DOHH2 (cell line): ENCODE measurements around the gene FYCO1.

Source experiments
- H3F3A ChIP-seq: fragments of 200-600 bp; sonication (generic), shearing (Covaris generic); 2 replicates; pipeline ENCODE4 v1.6.0; 2016; ENCODE audit warnings: antibody characterized with exemption, mild to moderate bottlenecking; ENCODE audit not compliant: control insufficient read depth, insufficient read depth
- H3K27ac ChIP-seq: fragments of 200-600 bp; sonication (generic); 2 replicates; pipeline ENCODE4 v1.5.1; 2014; ENCODE audit warnings: low read depth, mild to moderate bottlenecking, low read length, moderate library complexity
- H3K27me3 ChIP-seq: fragments of 200-600 bp; sonication (generic); 2 replicates; pipeline ENCODE4 v1.6.1; 2014; ENCODE audit warnings: mild to moderate bottlenecking, low read length, mixed read lengths; ENCODE audit not compliant: control insufficient read depth
- H3K36me3 ChIP-seq: fragments of 200-600 bp; sonication (generic); 2 replicates; pipeline ENCODE4 v1.6.1; 2014; ENCODE audit warnings: mild to moderate bottlenecking, low read length, moderate library complexity, mixed read lengths; ENCODE audit not compliant: control insufficient read depth
- H3K4me1 ChIP-seq: fragments of 200-600 bp; sonication (generic); 2 replicates; pipeline ENCODE4 v1.6.1; 2014; ENCODE audit warnings: mild to moderate bottlenecking, low read length, mixed read lengths; ENCODE audit not compliant: control insufficient read depth
- H3K4me2 ChIP-seq: fragments of 200-600 bp; sonication (generic); 2 replicates; pipeline ENCODE4 v1.6.0; 2014; ENCODE audit warnings: mild to moderate bottlenecking, low read length, moderate library complexity
- H3K4me3 ChIP-seq: fragments of 200-600 bp; sonication (generic); 2 replicates; pipeline ENCODE4 v1.5.1; 2014; ENCODE audit warnings: mild to moderate bottlenecking, low read length, mixed read lengths
- H3K79me2 ChIP-seq: fragments of 200-600 bp; sonication (generic); 2 replicates; pipeline ENCODE4 v1.6.1; 2014; ENCODE audit warnings: mild to moderate bottlenecking, low read length, mixed read lengths; ENCODE audit not compliant: control insufficient read depth
- H3K9me2 ChIP-seq: fragments of 200-600 bp; sonication (generic); replicated peaks from 2 replicates; pipeline ENCODE4 v1.6.1; 2014; ENCODE audit warnings: mild to moderate bottlenecking, low read length, mixed read lengths; ENCODE audit not compliant: control insufficient read depth
- H3K9me3 ChIP-seq: fragments of 200-600 bp; sonication (generic); 2 replicates; pipeline ENCODE4 v1.6.1; 2014; ENCODE audit warnings: antibody characterized with exemption, low read length, mixed read lengths; ENCODE audit not compliant: control insufficient read depth, insufficient read depth
- H4K20me1 ChIP-seq: fragments of 200-600 bp; sonication (generic); 2 replicates; pipeline ENCODE4 v1.6.0; 2014; ENCODE audit warnings: low read depth, mild to moderate bottlenecking, antibody characterized with exemption, low read length, moderate library complexity; ENCODE audit not compliant: control insufficient read depth, insufficient read depth
- EZH2phosphoT487 ChIP-seq: fragments of 200-600 bp; sonication (generic); IDR thresholded peaks from 2 replicates; pipeline ENCODE4 v1.6.1; 2017; ENCODE audit warnings: borderline replicate concordance, mild to moderate bottlenecking, antibody characterized with exemption, low read length, moderate library complexity, mixed read lengths
- TF ChIP-seq, protein P1 (sequence below): fragments of 200-600 bp; sonication (generic); IDR thresholded peaks from one replicate; pipeline ENCODE4 v1.5.1; 2014; ENCODE audit warnings: antibody characterized with exemption, mild to moderate bottlenecking, low read depth, low read length; ENCODE audit not compliant: poor library complexity, severe bottlenecking

Gene FYCO1

DNA sequence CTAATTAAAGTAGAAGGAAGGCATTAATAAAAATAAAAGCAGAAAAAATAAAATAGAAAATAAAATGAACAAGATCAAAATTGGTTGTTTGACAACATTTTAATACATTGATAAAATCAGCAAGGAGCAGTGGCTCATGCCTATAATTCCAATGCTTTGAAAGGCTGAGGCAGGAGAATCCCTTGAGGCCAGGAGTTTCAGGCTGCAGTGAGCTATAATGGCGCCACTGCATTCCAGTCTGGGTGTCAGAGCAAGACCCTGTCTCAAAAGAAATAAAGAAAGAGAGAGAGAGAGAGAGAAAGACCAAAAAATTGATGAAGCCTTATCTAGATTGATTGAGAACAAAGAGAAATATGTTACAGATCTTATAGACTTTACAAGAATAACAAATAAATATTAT is 29.5 kb upstream of the FYCO1 start:
- Histone ChIP-seq H3K36me3 (no peaks in the 10 kb centered on the region), H3K27ac (no peak overlapping the region), H3K4me3 (no peak overlapping the region), H3K4me2 (no peak overlapping the region), H3F3A (no peaks in the 10 kb centered on the region), H3K9me2 (no peaks in the 10 kb centered on the region), H3K4me1 (0 out of 2 replicates have a peak, but pooled peaks cover 3% of the 10 kb centered on the region), H4K20me1 (no peaks in the 10 kb centered on the region), H3K27me3 (no peaks in the 10 kb centered on the region), H3K9me3 (peaks cover 8% of the 10 kb centered on the region; the same call in 1 of the 2 replicates), H3K79me2 (no peaks in the 10 kb centered on the region)
- TF ChIP-seq, protein P1, sequence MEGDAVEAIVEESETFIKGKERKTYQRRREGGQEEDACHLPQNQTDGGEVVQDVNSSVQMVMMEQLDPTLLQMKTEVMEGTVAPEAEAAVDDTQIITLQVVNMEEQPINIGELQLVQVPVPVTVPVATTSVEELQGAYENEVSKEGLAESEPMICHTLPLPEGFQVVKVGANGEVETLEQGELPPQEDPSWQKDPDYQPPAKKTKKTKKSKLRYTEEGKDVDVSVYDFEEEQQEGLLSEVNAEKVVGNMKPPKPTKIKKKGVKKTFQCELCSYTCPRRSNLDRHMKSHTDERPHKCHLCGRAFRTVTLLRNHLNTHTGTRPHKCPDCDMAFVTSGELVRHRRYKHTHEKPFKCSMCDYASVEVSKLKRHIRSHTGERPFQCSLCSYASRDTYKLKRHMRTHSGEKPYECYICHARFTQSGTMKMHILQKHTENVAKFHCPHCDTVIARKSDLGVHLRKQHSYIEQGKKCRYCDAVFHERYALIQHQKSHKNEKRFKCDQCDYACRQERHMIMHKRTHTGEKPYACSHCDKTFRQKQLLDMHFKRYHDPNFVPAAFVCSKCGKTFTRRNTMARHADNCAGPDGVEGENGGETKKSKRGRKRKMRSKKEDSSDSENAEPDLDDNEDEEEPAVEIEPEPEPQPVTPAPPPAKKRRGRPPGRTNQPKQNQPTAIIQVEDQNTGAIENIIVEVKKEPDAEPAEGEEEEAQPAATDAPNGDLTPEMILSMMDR, result no peak
- TF ChIP-seq EZH2phosphoT487, result no peak

DNA sequence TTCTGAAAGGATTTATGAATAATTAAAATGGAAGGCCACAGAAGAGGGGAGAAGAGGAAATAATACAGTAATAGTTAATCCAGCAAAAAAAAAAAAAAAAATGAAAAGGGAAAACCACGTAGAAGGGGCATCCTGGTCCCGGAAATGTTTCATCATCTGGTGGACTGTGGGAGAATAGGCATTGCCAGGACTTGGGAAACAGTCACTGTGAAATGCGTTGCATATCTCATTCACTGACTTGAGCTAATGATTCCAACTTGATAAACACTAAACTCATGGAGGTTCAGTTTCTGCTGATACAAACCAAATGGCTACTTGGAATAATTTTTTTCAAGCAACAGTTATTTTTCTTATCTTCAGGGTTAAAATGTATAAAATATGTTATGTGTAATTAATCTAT is 28.5 kb upstream of the FYCO1 start:
- no peaks in the 10 kb centered on the region for H3F3A ChIP-seq
- H3K9me2 ChIP-seq, result no peaks in the 10 kb centered on the region
- TF ChIP-seq, protein P1, result no peak
- no peak for TF ChIP-seq EZH2phosphoT487
- no peaks in the 10 kb centered on the region for H3K36me3 ChIP-seq
- H3K79me2 ChIP-seq, result no peaks in the 10 kb centered on the region
- no peaks in the 10 kb centered on the region for H3K4me1 ChIP-seq
- no peak overlapping the region for H3K4me3 ChIP-seq
- H3K4me2 ChIP-seq, result no peak overlapping the region
- peaks cover 8% of the 10 kb centered on the region; the same call in 1 of the 2 replicates for H3K9me3 ChIP-seq
- no peaks in the 10 kb centered on the region for H3K27me3 ChIP-seq
- H4K20me1 ChIP-seq, result no peaks in the 10 kb centered on the region
- H3K27ac ChIP-seq, result no peak overlapping the region

DNA sequence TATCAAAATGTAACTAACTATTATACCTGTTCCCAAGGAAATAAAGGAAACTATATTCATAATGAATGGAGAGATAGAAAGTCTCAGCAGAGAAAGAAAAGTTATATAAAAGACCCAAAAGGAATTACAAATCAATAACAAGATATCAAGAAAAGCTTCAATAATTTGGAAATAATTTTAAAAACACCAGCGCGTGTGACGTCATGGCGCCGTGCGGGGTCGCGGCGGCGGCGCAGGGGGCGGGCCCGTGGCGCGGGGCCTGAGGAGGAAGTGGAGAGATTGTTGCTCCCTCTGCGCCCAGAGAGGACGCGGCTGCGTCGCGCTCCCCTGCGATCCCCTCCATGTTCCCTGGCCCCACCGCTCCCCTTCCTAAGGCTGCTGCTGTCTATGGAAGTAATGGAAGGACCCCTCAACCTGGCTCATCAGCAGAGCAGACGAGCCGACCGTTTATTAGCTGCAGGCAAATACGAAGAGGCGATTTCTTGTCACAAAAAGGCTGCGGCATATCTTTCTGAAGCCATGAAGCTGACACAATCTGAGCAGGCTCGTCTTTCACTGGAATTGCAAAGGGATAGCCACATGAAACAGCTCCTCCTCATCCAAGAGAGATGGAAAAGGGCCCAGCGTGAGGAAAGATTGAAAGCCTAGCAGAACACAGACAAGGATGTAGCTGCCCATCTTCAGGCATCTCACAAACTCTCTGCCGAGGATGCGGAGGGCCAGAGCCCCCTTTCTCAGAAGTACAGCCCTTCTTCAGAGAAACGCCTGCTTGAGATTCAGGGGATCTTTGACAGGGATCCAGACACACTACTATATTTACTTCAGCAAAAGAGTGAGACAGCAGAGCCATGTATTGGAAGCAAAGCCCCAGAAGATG is 27.5 kb upstream of the FYCO1 start:
- no peak overlapping the region for H3K27ac ChIP-seq
- H3K4me1 ChIP-seq, result no peaks in the 10 kb centered on the region
- H3K4me3 ChIP-seq, result no peak overlapping the region
- H3K79me2 ChIP-seq, result no peaks in the 10 kb centered on the region
- no peaks in the 10 kb centered on the region for H3F3A ChIP-seq
- TF ChIP-seq, protein P1, result no peak
- TF ChIP-seq EZH2phosphoT487, result no peak
- no peaks in the 10 kb centered on the region for H3K9me2 ChIP-seq
- no peaks in the 10 kb centered on the region for H3K27me3 ChIP-seq
- peaks cover 8% of the 10 kb centered on the region; the same call in 1 of the 2 replicates for H3K9me3 ChIP-seq
- no peaks in the 10 kb centered on the region for H4K20me1 ChIP-seq
- no peak overlapping the region for H3K4me2 ChIP-seq
- no peaks in the 10 kb centered on the region for H3K36me3 ChIP-seq
